GM21360 (cell line): ENCODE data around the gene TMED10.

Source experiments
- ATAC-seq: cut with Tn5 transposase; IDR thresholded peaks from one replicate; pipeline ENCODE4 v1.9.1; 2021; ENCODE audit warnings: mild to moderate bottlenecking, moderate library complexity; ENCODE audit not compliant: unreplicated experiment

The TMED10 gene

DNA sequence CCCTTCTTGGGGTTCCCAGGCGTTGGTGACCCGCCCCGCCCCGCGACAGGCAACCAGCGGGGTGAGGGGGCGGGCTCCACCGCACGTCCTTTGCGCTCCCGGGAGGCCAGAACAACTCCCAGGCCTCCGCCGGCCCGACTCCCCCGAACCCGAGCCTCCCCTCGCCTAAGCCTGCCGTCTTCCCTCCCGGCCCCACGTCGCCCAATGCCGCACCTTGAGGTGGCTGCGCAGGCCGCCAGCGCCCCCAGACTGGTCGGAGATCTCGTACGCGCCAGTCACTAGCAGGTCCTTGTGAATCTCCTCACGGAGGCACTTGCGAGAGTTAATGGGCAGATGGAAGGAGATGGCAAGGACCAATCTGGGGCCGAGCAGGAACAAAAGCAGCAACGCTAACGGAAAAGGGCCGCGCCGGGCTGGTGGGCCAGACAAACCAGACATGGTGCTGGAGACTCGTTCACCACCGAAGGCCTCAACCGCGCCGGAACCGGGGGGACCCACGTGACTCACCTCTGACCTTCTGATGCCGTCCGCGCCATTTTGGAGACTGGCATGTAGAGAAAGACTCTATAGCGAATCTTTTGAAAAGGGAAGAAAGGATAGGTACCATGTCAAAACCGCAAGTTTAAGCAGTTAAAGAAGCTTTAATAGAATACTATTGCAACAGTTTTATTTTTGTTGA is at the start of gene TMED10:
TSS of gene TMED10 (minus strand) at position 471 of the 679 bp plus-strand sequence. CDS start at position 438, 33 bp downstream.
- ATAC-seq, result peak; percentile 65

DNA sequence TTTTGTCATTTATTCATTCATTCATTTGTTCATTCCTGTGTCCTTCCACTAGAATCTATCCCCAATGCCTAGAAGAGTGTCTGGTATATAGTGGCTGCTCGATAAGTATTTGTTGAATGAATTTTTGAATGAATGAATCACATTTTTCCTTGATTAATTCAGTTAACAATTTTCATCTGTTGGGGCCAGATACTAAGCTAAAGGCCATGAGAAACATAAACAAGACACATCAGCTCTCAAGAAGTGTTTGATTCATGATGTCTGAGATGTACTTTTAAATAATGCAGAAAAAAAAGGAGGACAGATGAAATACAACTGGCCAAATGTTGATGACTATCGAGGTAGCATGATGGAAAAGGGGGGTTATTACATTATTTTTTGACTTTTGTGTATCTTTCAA is 48.1 kb upstream of the TMED10 start:
- ATAC-seq, result no peak

DNA sequence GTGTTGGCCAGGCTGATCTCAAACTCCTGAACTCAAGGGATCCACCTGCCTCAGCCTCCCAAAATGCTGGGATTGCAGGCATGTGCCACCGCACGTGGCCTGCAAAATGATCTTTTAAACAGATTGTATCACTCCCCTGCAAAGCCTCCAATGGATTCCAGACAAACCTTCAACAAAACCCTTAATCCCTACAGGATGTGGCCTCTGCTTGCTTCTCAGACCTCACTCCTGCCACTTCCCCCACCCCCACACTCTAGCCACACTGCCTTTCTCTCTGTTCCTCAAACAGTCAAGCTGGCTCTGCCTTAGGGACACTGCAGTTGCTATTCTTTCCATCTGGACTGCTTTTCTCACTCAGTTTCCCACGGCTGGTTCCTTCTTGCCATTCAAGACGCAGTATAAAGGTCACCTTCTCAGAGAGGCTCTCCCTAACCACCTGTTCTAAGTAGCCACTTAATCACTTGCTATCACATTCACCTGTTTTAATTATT is 47.3 kb upstream of the TMED10 start:
- peak; percentile 52 for ATAC-seq

DNA sequence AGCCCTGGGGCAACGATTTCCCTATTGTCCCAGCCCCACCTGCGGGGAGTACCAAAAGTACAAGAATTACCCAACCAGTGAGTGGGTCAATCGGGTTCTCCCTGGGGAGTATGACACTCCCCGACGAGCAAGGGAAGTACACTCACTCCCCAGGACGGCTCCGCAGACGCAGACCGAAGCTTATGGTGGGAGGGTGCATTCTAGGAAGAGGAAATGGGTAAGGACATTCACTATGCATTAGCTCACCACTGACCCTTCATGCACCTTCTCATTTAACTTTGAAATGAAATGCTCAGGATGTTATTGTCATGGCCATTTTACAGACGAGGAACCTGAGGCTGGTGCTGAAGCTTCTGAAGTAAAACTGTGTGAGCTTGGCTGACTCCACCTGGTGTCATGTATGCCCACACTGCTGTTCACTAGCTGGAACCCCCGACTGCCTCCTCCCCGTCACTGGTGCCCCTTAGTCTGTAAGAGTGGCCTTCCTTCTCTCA is 45.8 kb upstream of the TMED10 start:
- ATAC-seq, result no peak

DNA sequence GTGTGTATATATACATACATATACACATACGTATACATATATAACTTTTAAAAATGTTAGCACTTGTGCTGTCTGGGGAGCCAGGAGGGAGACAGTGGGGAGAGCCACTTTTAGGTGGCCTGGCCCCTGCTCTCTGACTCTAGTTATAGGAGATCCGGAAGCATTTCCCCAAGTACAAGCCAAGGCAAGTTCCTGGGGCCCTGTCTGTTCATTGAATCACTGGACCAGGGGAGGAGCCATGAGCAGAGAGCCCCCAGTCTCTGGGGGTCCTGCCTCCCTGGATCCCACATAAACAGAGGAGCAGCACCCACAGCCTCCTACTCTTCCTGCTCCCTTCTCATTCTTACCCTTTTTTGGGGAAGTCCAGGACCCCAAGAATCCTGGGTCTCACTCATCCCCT is 45.4 kb upstream of the TMED10 start:
- ATAC-seq, result no peak

DNA sequence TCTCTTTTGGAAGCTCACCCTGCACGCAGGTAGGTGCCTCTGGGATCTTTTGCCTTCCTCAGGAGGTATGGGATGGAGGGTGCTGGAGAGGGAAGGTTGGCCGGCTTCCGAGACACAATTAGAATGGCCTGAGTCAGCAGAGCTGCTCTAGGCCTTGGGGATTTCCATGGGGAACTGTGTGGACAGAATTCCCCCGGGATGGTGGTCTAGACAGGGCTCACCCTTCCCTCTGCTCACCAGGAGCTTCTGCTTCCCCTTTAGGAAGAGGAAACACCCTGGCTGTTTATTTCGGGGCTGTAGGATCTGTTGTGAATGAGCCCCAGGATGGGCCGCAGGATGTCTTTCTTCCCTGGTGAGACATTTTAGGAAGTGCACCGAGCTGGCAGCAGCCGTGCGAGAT is 43.7 kb upstream of the TMED10 start:
- no peak for ATAC-seq

DNA sequence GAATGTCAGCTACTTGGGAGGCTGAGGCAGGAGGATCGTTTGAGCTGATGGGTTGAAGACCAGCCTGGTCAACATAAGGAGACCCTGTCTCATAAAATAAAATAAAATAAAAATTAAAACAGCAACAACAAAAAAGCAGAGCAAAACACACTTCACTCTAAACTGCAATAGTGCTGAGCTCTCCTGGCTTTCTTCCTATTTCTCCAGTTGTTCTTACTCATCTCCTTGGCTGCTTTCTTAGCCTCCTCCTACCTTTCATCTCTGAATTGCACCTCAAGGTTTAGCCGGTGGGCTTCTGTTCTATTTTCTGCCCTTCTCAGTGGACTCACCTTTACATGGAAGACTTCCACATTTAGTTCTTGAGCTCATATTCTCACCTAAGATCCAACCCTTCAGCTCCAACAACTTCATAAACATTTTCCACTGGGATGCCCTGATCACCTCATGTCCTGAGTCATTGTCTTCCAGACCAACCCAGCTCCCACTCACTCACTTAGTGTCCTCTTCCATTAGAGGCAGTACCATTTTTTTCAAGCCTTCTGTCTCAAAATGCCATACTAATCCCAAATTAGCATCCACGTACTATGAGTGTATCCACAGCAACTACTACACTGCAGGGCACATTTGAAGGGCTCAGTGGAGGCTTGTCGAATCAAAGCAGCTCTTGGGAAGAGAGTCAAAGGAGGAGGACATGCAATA is 41.2 kb upstream of the TMED10 start:
- no peak for ATAC-seq

DNA sequence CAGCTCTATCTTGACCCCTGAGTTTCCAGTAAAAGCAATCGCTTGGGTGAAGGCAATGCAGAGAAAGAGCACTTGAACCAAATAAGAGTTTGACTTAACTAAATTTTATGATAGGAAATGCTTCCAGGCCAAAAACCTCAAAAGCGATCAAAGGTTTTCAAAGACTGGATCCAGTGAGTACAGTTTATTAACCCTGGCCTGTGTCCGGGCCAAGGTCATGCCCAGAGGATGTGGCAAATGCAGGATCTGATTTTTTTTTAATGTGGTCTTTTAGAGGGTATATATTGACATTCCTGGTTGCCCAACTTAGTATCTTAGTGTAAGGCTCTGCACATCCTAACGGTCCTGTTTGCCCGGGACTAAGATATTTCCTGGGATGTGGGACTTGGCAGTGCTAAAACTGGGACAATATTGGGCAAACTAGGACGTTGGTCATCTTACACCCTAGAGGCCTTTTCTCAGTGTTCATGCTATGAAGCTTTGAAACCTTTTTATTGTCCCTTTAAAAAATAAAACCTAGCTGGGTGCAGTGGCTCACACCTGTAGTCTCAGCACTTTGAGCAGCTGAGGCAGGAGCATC is 40.1 kb upstream of the TMED10 start:
- ATAC-seq, result no peak

DNA sequence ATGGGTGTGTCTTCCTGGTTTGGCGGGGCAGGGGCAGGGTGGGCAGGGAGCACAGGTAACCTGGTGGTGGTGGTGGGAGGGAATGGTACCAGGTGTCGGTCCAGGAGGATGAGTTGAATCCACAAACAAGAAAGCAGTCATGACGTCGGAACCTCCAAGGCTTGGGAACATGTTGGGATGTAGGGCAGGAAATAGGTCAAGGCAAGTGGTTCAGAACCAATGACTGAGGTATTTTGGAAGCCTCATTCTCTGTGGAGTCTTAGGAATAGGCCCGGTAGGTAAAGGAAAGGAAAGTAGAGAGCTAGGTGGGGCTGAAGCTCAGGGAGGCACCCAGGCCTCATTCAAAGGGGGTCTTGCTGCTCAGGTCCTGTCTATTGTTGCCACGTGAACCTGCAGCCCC is 39.1 kb upstream of the TMED10 start:
- ATAC-seq, result no peak

DNA sequence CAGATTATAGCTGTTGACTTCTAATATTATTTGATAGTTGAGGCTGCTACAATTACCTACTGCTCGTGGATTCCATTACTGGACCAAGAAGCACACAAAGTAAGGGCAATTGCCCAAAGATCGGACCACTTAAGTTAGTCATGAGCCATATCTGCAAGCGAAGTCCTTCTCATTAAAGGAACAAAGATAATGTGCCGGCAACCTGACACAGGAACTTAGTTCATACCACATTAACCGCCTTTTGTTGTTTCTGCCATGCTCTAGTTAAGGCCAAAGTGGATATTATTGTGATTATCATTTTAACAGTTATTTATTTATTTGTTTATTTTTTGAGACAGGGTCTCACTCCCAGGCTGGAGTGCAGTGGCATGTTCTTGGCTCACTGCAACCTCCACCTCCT is 38.1 kb upstream of the TMED10 start:
- ATAC-seq, result no peak

DNA sequence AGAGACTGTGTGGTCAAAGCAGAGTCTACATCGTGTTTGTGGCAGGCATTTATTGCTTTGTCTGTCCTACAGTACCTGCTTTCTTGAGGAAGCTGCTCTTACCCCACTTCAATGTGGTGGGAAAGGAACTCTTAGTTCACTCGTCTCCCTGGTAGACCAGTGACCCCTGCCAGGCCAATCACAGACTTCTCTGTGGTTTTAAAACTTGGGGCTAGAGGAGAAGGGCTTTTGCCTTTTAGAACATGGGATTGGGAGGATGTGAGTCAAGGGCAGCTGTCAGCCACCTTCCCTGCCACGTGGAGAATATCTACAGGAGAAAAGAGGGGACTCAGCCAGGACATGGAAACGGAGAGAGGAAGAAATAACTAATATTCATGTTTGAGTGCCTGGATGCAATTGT is 36.8 kb upstream of the TMED10 start:
- ATAC-seq, result no peak

DNA sequence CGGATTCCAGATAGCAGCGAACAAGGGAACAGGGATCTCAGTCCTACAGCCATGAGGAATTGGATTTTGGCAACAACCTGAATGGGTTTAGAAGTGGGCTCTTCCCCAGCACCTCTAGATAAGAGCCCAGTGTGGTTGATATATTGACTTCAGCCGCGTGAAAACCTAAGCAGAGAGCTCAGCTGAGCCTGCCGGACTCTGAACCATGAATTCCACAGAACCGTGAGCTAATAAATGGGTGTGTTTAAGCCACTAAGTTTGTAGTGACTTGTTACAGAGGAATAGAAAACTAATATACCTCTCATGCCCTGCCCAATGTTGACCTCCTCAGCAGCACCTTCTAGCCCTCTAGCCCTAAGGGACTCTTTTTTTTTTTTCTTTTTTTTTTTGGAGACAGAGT is 32.4 kb upstream of the TMED10 start:
- ATAC-seq, result no peak

DNA sequence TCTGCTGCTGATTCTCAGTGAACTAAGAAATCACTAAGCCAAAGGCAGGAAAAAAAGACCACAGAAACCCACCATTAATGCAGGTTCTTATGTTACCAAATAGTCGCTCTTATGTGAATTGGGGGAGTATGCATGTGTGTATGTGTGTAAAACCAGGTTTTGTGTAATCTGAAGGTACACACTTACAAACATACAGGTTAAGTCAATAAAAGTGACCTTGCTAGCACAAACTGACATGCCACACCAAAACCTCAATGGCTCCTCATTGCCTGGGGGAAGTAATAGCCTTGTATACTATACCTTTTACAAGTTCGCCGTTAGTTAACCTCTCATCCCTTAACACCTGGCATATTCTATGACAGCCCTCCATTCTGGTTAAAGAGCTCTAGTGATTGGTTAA is 29.8 kb upstream of the TMED10 start:
- ATAC-seq, result no peak

DNA sequence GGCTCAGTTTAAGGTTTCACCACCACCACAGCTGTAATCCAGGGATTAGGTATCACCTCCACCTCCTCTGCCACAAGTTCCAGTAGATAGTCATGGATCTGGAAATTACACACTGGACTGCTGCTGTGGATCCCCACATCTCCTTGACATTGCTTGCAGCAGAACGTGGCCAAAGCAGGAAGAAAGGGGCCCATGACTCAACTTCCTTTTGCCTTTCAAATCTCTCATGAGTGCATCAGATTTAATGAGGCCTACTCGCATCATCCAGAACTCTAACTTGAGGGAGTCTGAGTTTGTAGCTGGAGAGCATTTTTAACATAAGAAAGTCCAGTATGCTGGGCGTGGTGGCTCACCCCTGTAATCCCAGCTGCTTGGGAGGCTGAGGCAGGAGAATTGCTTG is 29.2 kb upstream of the TMED10 start:
- ATAC-seq, result no peak

DNA sequence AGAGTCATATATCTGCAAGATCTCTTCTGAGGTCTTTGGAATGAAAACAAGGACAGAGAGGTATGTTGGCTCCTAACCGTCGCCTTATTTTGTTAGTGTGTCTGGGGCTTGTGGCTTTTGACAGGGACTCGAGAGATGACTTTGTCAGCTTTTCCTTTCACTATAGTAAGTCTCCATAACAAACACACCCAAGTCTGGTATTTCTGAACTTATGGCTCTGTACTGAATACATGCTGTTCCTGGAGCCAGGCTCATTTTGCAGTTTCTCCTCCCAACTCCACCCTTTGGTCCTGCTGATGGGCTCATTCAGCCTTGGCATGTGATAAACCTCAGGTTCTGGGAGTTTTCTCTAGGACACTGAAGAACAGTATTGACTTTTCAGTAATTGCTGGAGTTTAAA is 27.7 kb upstream of the TMED10 start:
- ATAC-seq, result no peak

DNA sequence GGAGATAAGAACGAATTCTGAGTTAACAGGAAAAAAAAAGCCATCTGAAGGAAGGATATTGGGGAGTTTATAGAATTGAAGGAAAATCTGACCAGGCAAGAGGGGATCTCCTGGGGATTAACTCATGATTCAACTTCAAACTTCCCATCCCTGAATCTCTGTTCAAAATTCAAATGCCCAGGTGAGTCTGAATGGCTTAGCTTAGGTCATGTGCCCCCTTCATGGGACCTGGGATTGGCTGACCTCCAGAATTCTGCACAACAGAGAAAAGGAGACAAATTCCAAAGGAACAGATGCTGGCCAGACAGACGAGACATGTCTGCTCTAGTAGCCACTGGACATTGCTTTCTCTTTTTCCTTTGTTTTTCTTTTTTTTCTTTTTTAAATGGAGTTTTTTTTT is 26.2 kb upstream of the TMED10 start:
- no peak for ATAC-seq

DNA sequence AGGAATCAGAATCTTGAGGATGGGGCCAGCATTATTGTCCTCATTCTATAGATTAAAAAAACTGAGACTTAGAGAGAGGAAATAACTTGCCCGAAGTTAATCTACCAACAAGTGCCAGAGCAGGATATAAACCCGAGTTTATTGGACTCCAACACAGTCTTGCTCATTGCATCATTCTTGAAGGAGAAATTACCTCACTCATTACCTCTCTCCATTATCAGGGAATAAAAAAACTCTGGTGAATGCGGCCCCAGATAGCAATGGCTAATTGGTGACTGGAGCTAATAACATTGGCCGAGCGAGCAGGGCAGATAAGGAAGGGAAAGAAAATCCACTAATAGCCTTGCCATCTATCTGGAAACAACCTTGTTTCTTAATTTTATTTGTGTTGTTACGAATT is 24.7 kb upstream of the TMED10 start:
- ATAC-seq, result no peak

DNA sequence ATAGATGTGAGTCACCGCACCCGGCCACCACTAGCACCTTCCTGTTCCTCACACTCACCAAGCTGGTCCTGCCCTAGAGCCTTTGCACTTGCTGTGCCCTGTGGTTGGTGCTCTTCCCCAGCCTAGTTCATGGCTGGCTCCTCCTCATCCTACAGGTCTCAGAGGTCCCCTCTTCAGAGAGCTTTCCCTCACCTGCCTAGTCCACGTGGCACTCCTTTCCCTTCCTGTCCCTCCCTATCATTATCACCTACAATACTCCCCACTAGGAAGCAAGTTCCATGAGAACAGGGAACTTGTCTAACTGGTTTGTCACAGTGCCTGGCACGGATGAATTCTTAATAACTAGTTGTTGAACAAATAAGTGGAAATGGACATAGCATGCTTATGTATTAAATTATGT is 24.0 kb upstream of the TMED10 start:
- no peak for ATAC-seq

DNA sequence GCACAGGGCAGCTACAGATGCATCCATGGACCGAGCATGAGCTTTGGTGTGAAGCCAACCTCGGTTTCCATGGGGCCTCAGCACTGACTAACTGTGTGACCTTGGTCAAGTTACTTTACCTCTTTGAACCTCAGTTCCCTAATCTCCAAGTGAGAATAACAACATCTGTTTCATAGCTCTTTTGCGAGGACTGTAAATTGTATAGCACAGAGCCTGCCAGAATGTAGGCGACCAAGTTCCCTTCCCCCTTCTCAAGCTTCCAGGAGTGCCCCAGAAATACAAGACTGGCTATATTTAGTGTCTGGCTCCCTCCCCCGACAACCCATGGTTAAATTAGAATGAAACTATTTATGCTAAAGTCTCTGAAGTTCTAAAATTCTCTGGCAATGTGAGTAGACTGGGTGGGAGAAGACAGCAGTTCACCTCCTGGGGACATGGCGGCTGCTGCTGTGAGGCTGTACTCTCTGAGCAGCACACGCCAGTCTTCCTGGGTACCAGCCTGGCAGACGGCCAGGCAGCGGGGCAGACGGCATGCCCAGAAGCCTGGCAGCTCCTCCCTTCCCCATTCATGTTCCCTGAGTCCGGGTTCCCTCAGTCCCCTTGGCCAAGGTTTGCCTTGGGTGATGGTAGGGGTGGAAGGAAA is 22.0 kb upstream of the TMED10 start:
- ATAC-seq, result no peak

DNA sequence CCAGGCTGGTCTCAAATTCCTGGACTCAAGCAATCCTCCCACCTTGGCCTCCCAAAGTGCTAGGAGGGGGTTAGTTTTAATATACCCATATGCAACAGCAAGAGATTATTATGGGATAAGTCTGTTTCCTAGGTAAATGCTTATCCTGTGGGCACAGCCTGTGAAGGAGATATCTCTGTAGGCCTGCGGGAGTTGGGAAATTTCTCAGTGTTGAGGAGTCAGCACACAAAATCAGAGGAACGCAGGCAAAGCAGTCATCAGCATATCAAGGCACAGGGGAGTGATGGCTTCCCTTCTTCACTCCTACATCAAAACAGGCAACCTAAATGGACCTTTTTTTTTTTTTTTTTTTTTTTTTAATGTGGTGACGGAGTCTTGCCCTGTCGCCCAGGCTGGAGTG is 20.9 kb upstream of the TMED10 start:
- ATAC-seq, result no peak

DNA sequence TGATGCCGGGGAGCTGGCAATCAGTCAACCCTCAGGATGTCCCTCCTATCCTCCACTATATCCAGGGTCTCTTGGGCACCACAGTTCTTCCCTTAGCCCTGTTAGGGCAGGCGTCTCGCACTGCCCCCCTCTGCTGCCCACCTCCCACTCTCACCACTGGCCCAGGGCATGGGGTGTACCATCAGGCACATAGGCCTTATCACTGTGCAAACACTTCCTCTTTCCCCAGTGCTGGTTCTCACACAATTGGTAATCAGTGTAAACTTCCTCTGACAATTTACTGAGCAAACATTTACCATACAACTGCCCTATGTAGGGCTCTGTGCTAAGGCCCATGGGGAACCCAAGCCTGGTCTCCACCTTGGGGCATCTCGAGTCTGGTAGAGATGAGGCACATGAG is 20.1 kb upstream of the TMED10 start:
- ATAC-seq, result no peak

DNA sequence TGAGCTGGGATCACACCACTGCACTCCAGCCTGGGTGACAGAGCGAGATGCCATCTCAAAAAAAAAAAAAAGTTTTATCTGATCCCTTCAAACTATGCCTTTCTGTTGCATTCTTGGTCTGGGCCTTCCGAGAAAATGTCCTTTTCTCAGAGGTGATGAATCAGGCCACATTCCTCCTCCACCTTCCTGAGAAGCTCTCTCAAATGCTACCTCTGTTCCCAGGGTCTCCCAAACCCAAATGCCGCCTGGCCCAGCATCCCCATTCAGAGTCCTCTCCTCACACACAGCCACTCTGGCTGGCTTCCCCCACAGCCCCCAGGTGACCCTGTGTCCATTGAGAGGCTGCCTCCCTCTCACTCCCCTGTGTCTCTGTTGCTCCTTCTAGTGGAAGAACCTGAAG is 19.7 kb upstream of the TMED10 start:
- ATAC-seq, result no peak
